Measurements from ENCODE around the gene CD44. TPM values are rescaled to one million over a fixed set of nuclear protein-coding genes. Genes with fewer than 3 reads are reported as not detected.

The CD44 gene
- total RNA-seq, 1 donor from 2014 or later = 249 TPM

- intact Hi-C loops (cut with micrococcal nuclease) = loop anchor here (1.0 to 5.0 kb wide), 6 partner anchors 56 to 309 kb away; no protein-coding TSS in a partner anchor
- Mint-ChIP-seq H3K4me3 (ENCODE audit: low read depth) (no peak overlapping the region), H3K9me3 (peaks cover 12% of the 10 kb centered on the region), H3K4me1 (ENCODE audit: low read depth) (peaks cover 72% of the 10 kb centered on the region), H3K27ac (no peak overlapping the region), H3K27me3 (ENCODE audit: low read depth) (peaks cover 13% of the 10 kb centered on the region), H3K36me3 (ENCODE audit: low read depth) (peaks cover 39% of the 10 kb centered on the region)
- no peak for DNase-seq (ENCODE audit: low spot score)
Observed at GRCh38 chr11:35236667-35237003, 97.7 kb downstream of the CD44 start.

- Mint-ChIP-seq H3K4me3 (ENCODE audit: low read depth) (no peak overlapping the region), H3K27me3 (ENCODE audit: low read depth) (peaks cover 13% of the 10 kb centered on the region), H3K4me1 (ENCODE audit: low read depth) (peaks cover 75% of the 10 kb centered on the region), H3K27ac (no peak overlapping the region), H3K9me3 (peaks cover 12% of the 10 kb centered on the region), H3K36me3 (ENCODE audit: low read depth) (peaks cover 31% of the 10 kb centered on the region)
- no peak for DNase-seq (ENCODE audit: low spot score)
- intact Hi-C loops (cut with micrococcal nuclease) = loop anchor here (2.0 to 5.0 kb wide), 5 partner anchors 55 to 310 kb away; no protein-coding TSS in a partner anchor
Observed at GRCh38 chr11:35237351-35237750, 98.4 kb downstream of the CD44 start.

GRCh38 chr11:35237860-35238715, 99.1 kb downstream of the CD44 start:
- Mint-ChIP-seq H3K27me3 (ENCODE audit: low read depth) (peaks cover 13% of the 10 kb centered on the region), H3K4me1 (ENCODE audit: low read depth) (peaks cover 78% of the 10 kb centered on the region), H3K27ac (no peak overlapping the region), H3K4me3 (ENCODE audit: low read depth) (no peak overlapping the region), H3K9me3 (peaks cover 12% of the 10 kb centered on the region), H3K36me3 (ENCODE audit: low read depth) (peaks cover 26% of the 10 kb centered on the region)
- DNase-seq (ENCODE audit: low spot score) = peak; percentile 34
- intact Hi-C loops (cut with micrococcal nuclease) = loop anchor here (2.0 to 5.0 kb wide), 7 partner anchors 54 to 311 kb away; no protein-coding TSS in a partner anchor

- peaks cover 7% of the 10 kb centered on the region for H3K9me3 Mint-ChIP-seq
- H3K4me1 Mint-ChIP-seq (ENCODE audit: low read depth) = peaks cover 73% of the 10 kb centered on the region
- no peak overlapping the region for H3K27ac Mint-ChIP-seq
- peaks cover 20% of the 10 kb centered on the region for H3K36me3 Mint-ChIP-seq (ENCODE audit: low read depth)
- peaks cover 13% of the 10 kb centered on the region for H3K27me3 Mint-ChIP-seq (ENCODE audit: low read depth)
- H3K4me3 Mint-ChIP-seq (ENCODE audit: low read depth) = no peak overlapping the region
- no peak for DNase-seq (ENCODE audit: low spot score)
- intact Hi-C loops (cut with micrococcal nuclease) = loop anchor here (2.0 to 5.0 kb wide), 6 partner anchors 53 to 312 kb away; no protein-coding TSS in a partner anchor
Observed at GRCh38 chr11:35238882-35239281, 99.9 kb downstream of the CD44 start.

- no peak for DNase-seq (ENCODE audit: low spot score)
- H3K36me3 Mint-ChIP-seq (ENCODE audit: low read depth) = peaks cover 13% of the 10 kb centered on the region
- H3K4me3 Mint-ChIP-seq (ENCODE audit: low read depth) = no peak overlapping the region
- H3K27me3 Mint-ChIP-seq (ENCODE audit: low read depth) = peaks cover 13% of the 10 kb centered on the region
- no peak overlapping the region for H3K27ac Mint-ChIP-seq
- intact Hi-C loops (cut with micrococcal nuclease) = loop anchor here (2.0 to 5.0 kb wide), 6 partner anchors 53 to 312 kb away; no protein-coding TSS in a partner anchor
- H3K4me1 Mint-ChIP-seq (ENCODE audit: low read depth) = peaks cover 67% of the 10 kb centered on the region
- peaks cover under 1% of the 10 kb centered on the region for H3K9me3 Mint-ChIP-seq
Observed at GRCh38 chr11:35239471-35240075, 100.6 kb downstream of the CD44 start.

GRCh38 chr11:35241083-35241482, 102.1 kb downstream of the CD44 start:
- peaks cover 55% of the 10 kb centered on the region for H3K4me1 Mint-ChIP-seq (ENCODE audit: low read depth)
- no peak overlapping the region for H3K27ac Mint-ChIP-seq
- no peak for DNase-seq (ENCODE audit: low spot score)
- peaks cover 13% of the 10 kb centered on the region for H3K27me3 Mint-ChIP-seq (ENCODE audit: low read depth)
- no peak overlapping the region for H3K4me3 Mint-ChIP-seq (ENCODE audit: low read depth)
- intact Hi-C loops (cut with micrococcal nuclease) = no loop called here
- peaks cover 2% of the 10 kb centered on the region for H3K36me3 Mint-ChIP-seq (ENCODE audit: low read depth)
- no peaks in the 10 kb centered on the region for H3K9me3 Mint-ChIP-seq

GRCh38 chr11:35241531-35241930, 102.6 kb downstream of the CD44 start:
- intact Hi-C loops (cut with micrococcal nuclease) = no loop called here
- Mint-ChIP-seq H3K27me3 (ENCODE audit: low read depth) (peaks cover 13% of the 10 kb centered on the region), H3K36me3 (ENCODE audit: low read depth) (peaks cover 2% of the 10 kb centered on the region), H3K27ac (no peak overlapping the region), H3K9me3 (no peaks in the 10 kb centered on the region), H3K4me3 (ENCODE audit: low read depth) (no peak overlapping the region), H3K4me1 (ENCODE audit: low read depth) (peaks cover 50% of the 10 kb centered on the region)
- DNase-seq (ENCODE audit: low spot score) = no peak

- H3K4me3 Mint-ChIP-seq (ENCODE audit: low read depth) = no peak overlapping the region
- DNase-seq (ENCODE audit: low spot score) = no peak
- H3K36me3 Mint-ChIP-seq (ENCODE audit: low read depth) = peaks cover 2% of the 10 kb centered on the region
- intact Hi-C loops (cut with micrococcal nuclease) = loop anchor here (2.0 kb wide), 1 partner anchor 30 kb away; no protein-coding TSS in a partner anchor
- no peak overlapping the region for H3K27ac Mint-ChIP-seq
- H3K9me3 Mint-ChIP-seq = no peaks in the 10 kb centered on the region
- H3K4me1 Mint-ChIP-seq (ENCODE audit: low read depth) = peaks cover 44% of the 10 kb centered on the region
- H3K27me3 Mint-ChIP-seq (ENCODE audit: low read depth) = peaks cover 13% of the 10 kb centered on the region
Observed at GRCh38 chr11:35242412-35243242, 103.7 kb downstream of the CD44 start.

GRCh38 chr11:35243774-35244173, 104.8 kb downstream of the CD44 start:
- DNase-seq (ENCODE audit: low spot score) = no peak
- intact Hi-C loops (cut with micrococcal nuclease) = loop anchor here (2.0 kb wide), 1 partner anchor 29 kb away; no protein-coding TSS in a partner anchor
- peaks cover 38% of the 10 kb centered on the region for H3K4me1 Mint-ChIP-seq (ENCODE audit: low read depth)
- peaks cover 13% of the 10 kb centered on the region for H3K27me3 Mint-ChIP-seq (ENCODE audit: low read depth)
- peaks cover 8% of the 10 kb centered on the region for H3K9me3 Mint-ChIP-seq
- H3K27ac Mint-ChIP-seq = no peak overlapping the region
- no peak overlapping the region for H3K4me3 Mint-ChIP-seq (ENCODE audit: low read depth)
- peaks cover 2% of the 10 kb centered on the region for H3K36me3 Mint-ChIP-seq (ENCODE audit: low read depth)

GRCh38 chr11:35245056-35245455, 106.1 kb downstream of the CD44 start:
- intact Hi-C loops (cut with micrococcal nuclease) = no loop called here
- H3K4me1 Mint-ChIP-seq (ENCODE audit: low read depth) = peaks cover 31% of the 10 kb centered on the region
- H3K27me3 Mint-ChIP-seq (ENCODE audit: low read depth) = peaks cover 15% of the 10 kb centered on the region
- DNase-seq (ENCODE audit: low spot score) = no peak
- peaks cover 2% of the 10 kb centered on the region for H3K36me3 Mint-ChIP-seq (ENCODE audit: low read depth)
- H3K9me3 Mint-ChIP-seq = peaks cover 14% of the 10 kb centered on the region
- H3K27ac Mint-ChIP-seq = no peak overlapping the region
- H3K4me3 Mint-ChIP-seq (ENCODE audit: low read depth) = no peak overlapping the region

- intact Hi-C loops (cut with micrococcal nuclease) = no loop called here
- Mint-ChIP-seq H3K4me1 (ENCODE audit: low read depth) (peaks cover 29% of the 10 kb centered on the region), H3K9me3 (peaks cover 14% of the 10 kb centered on the region), H3K36me3 (ENCODE audit: low read depth) (peaks cover 2% of the 10 kb centered on the region), H3K4me3 (ENCODE audit: low read depth) (no peak overlapping the region), H3K27me3 (ENCODE audit: low read depth) (peaks cover 17% of the 10 kb centered on the region), H3K27ac (no peak overlapping the region)
- no peak for DNase-seq (ENCODE audit: low spot score)
Observed at GRCh38 chr11:35245786-35246185, 106.8 kb downstream of the CD44 start.

- peaks cover 14% of the 10 kb centered on the region for H3K9me3 Mint-ChIP-seq
- peaks cover 2% of the 10 kb centered on the region for H3K36me3 Mint-ChIP-seq (ENCODE audit: low read depth)
- H3K27ac Mint-ChIP-seq = no peak overlapping the region
- peaks cover 23% of the 10 kb centered on the region for H3K4me1 Mint-ChIP-seq (ENCODE audit: low read depth)
- intact Hi-C loops (cut with micrococcal nuclease) = no loop called here
- H3K4me3 Mint-ChIP-seq (ENCODE audit: low read depth) = no peak overlapping the region
- DNase-seq (ENCODE audit: low spot score) = no peak
- H3K27me3 Mint-ChIP-seq (ENCODE audit: low read depth) = peaks cover 20% of the 10 kb centered on the region
Observed at GRCh38 chr11:35246745-35247144, 107.8 kb downstream of the CD44 start.

Data from activated T-helper 2 cell treated with anti-CD3 and anti-CD28 coated beads, Interferon-gamma antibody, Interleukin-2, Interleukin-4, amounts not matched to agents 10 μg/mL and 5 μg/mL and 100 μg/mL, durations not matched to agents 14 hours and 24 hours and 36 hours (primary cell).